H1 (cell line): Measurements from ENCODE around the gene SEC62. TPM values are rescaled to one million over a fixed set of nuclear protein-coding genes. Genes with fewer than 3 reads are reported as not detected.

Experiments
- CEBPB ChIP-seq: IDR thresholded peaks from 2 replicates; pipeline ENCODE4 v1.6.1; 2012; ENCODE audit warnings: low read depth, low read length
- CHD7 ChIP-seq: fragments of 300-600 bp; sonication (generic); IDR thresholded peaks from 2 replicates; pipeline ENCODE4 v1.7.1; 2012; ENCODE audit warnings: low read length, moderate library complexity, mild to moderate bottlenecking, inconsistent platforms; ENCODE audit not compliant: insufficient replicate concordance
- CTCF ChIP-seq, 3 experiments: IDR thresholded peaks; 1 replicate in 2 of 3; 2 replicates in 1 of 3; pipeline versions ENCODE4 v1.5.1 to v1.6.1; 2011; ENCODE audit warnings: low read length in 3 of 3, mild to moderate bottlenecking in 3 of 3, inconsistent platforms in 2 of 3, low read depth in 1 of 3, moderate library complexity in 1 of 3; ENCODE audit not compliant: insufficient read depth in 1 of 3; ENCODE audit errors: control extremely low read depth in 1 of 3
- POLR2A ChIP-seq, 2 experiments: IDR thresholded peaks; 1 replicate in 1 of 2; 2 replicates in 1 of 2; pipeline ENCODE4 v1.6.1; 2011; ENCODE audit warnings: low read depth in 2 of 2, low read length in 2 of 2, mild to moderate bottlenecking in 2 of 2; ENCODE audit errors: control extremely low read depth in 1 of 2
- SP4 ChIP-seq: IDR thresholded peaks from 2 replicates; pipeline ENCODE4 v1.6.1; 2012; ENCODE audit warnings: low read length, inconsistent platforms
- TCF12 ChIP-seq: IDR thresholded peaks from 2 replicates; pipeline ENCODE4 v1.6.1; 2011; ENCODE audit warnings: low read depth, mild to moderate bottlenecking, low read length
- polyA plus RNA-seq, 7 experiments: library from polyadenylated mRNA; depleted of rRNA in 3 of 7; stranded (reverse) in 5 of 7; unstranded in 2 of 7; fragments of >200 nt in 5 of 7; fragments of 200-250 nt in 2 of 7; gene quantifications; 1 replicate in 5 of 7; 2 replicates in 1 of 7; 4 replicates in 1 of 7; pipeline versions ENCODE4 v1.2.1 to v1.2.3, GENCODE V29; 2011 to 2013; ENCODE audit warnings: missing spikeins in 2 of 7, mixed read lengths in 2 of 7
- total RNA-seq: library from RNA; stranded (reverse); fragmentation: NEBNext Ultra II Directional; extraction: Animal tissue kit (Norgen Biotek cat#: 25700); gene quantifications from 2 replicates; pipeline ENCODE4 v1.2.1, GENCODE V29; 2021

Gene SEC62
- total and polyA plus RNA-seq, 2 of the 8 experiments (the other 6 are each of a cell fraction or from before 2014, with no cell fraction given): 67.8 to 113 TPM

GRCh38 chr3:170040418-170040817 is 73.8 kb downstream of the SEC62 start (continued):
- TF ChIP-seq CHD7 (no peak), CEBPB (no peak), CTCF (IDR thresholded peaks at IDR 0.05; ENCODE audit: control extremely low read depth in 1 of 3, insufficient read depth in 1 of 3, low read depth in 1 of 3, low read length in 3 of 3) (no peak), TCF12 (no peak), SP4 (no peak), POLR2A (IDR thresholded peaks at IDR 0.05; ENCODE audit: control extremely low read depth in 1 of 2, low read depth in 2 of 2, low read length in 2 of 2) (no peak)
